Osteocyte (in vitro differentiated cells): Measurements from ENCODE around the gene CCDC6. TPM values are rescaled to one million over a fixed set of nuclear protein-coding genes. Genes with fewer than 3 reads are reported as not detected.

Source experiments
- DNase-seq: peaks from one replicate; pipeline ENCODE4 v3.0.0; 2021; ENCODE audit warnings: mixed read lengths; ENCODE audit not compliant: unreplicated experiment; ENCODE audit errors: extremely low spot score
- H3K27ac Mint-ChIP-seq: one replicate; pipeline ENCODE4 v1.8.0; 2021; ENCODE audit warnings: mild to moderate bottlenecking, mixed read lengths; ENCODE audit not compliant: unreplicated experiment
- H3K27me3 Mint-ChIP-seq: one replicate; pipeline ENCODE4 v1.8.0; 2021; ENCODE audit warnings: mixed read lengths; ENCODE audit not compliant: unreplicated experiment
- H3K36me3 Mint-ChIP-seq: one replicate; pipeline ENCODE4 v1.8.0; 2021; ENCODE audit warnings: mixed read lengths; ENCODE audit not compliant: unreplicated experiment
- H3K4me1 Mint-ChIP-seq: one replicate; pipeline ENCODE4 v1.8.0; 2021; ENCODE audit warnings: mixed read lengths; ENCODE audit not compliant: unreplicated experiment
- H3K4me3 Mint-ChIP-seq: one replicate; pipeline ENCODE4 v1.8.0; 2021; ENCODE audit warnings: mild to moderate bottlenecking, moderate library complexity, mixed read lengths; ENCODE audit not compliant: unreplicated experiment
- H3K9me3 Mint-ChIP-seq: one replicate; pipeline ENCODE4 v1.8.0; 2021; ENCODE audit warnings: mixed read lengths; ENCODE audit not compliant: unreplicated experiment
- CTCF ChIP-seq: fragments of 200-600 bp; sonication (generic); IDR thresholded peaks from 2 replicates; pipeline ENCODE4 v1.5.0; 2021; ENCODE audit warnings: antibody characterized with exemption, mild to moderate bottlenecking, moderate library complexity
- total RNA-seq: library from RNA; stranded (reverse); gene quantifications from 2 replicates; pipeline ENCODE4 v1.2.1, GENCODE V29; 2021

The CCDC6 gene
- total RNA-seq, 1 donor from 2014 or later = 38.0 TPM

GRCh38 chr10:59945991-59946390 lies 39.6 kb upstream of the CCDC6 start:
- Mint-ChIP-seq H3K4me1 (no peaks in the 10 kb centered on the region), H3K9me3 (no peaks in the 10 kb centered on the region), H3K27me3 (peaks cover 32% of the 10 kb centered on the region), H3K4me3 (no peak overlapping the region), H3K27ac (no peak overlapping the region), H3K36me3 (no peaks in the 10 kb centered on the region)
- no peak for DNase-seq
- TF ChIP-seq CTCF = no peak

- Mint-ChIP-seq H3K27ac (no peak overlapping the region), H3K27me3 (peaks cover 32% of the 10 kb centered on the region), H3K9me3 (no peaks in the 10 kb centered on the region)
Measured at GRCh38 chr10:59945590-59945989, 39.2 kb upstream of the CCDC6 start.

GRCh38 chr10:59944339-59944935 lies 38.1 kb upstream of the CCDC6 start:
- DNase-seq = no peak
- Mint-ChIP-seq H3K9me3 (no peaks in the 10 kb centered on the region), H3K27ac (no peak overlapping the region), H3K4me3 (no peak overlapping the region), H3K4me1 (no peaks in the 10 kb centered on the region), H3K36me3 (no peaks in the 10 kb centered on the region), H3K27me3 (peaks cover 29% of the 10 kb centered on the region)
- TF ChIP-seq CTCF = no peak

More at GRCh38 chr10:59945590-59945989, 39.2 kb upstream of the CCDC6 start:
- DNase-seq = no peak
- Mint-ChIP-seq H3K4me3 (no peak overlapping the region), H3K36me3 (no peaks in the 10 kb centered on the region), H3K4me1 (no peaks in the 10 kb centered on the region)
- TF ChIP-seq CTCF = no peak

- Mint-ChIP-seq H3K27ac (no peak overlapping the region), H3K4me1 (no peaks in the 10 kb centered on the region), H3K4me3 (no peak overlapping the region), H3K9me3 (no peaks in the 10 kb centered on the region), H3K27me3 (peaks cover 34% of the 10 kb centered on the region), H3K36me3 (no peaks in the 10 kb centered on the region)
- TF ChIP-seq CTCF = no peak
- DNase-seq = no peak
Measured at GRCh38 chr10:59942556-59942955, 36.2 kb upstream of the CCDC6 start.

- no peak for DNase-seq
- H3K4me3 Mint-ChIP-seq = no peak overlapping the region
Measured at GRCh38 chr10:59937720-59938119, 31.4 kb upstream of the CCDC6 start.

More at GRCh38 chr10:59937720-59938119, 31.4 kb upstream of the CCDC6 start:
- H3K4me1 Mint-ChIP-seq = no peaks in the 10 kb centered on the region
- H3K36me3 Mint-ChIP-seq = no peaks in the 10 kb centered on the region
- no peak for TF ChIP-seq CTCF
- H3K9me3 Mint-ChIP-seq = no peaks in the 10 kb centered on the region
- peaks cover 34% of the 10 kb centered on the region for H3K27me3 Mint-ChIP-seq
- H3K27ac Mint-ChIP-seq = no peak overlapping the region
